Measurements from ENCODE around the gene ACAP3.
"Not testable (repeated sequence)": the region's sequence is repeated elsewhere in the genome, so short reads cannot be mapped to it uniquely, and the experiment has no call there.

ACAP3 gene

DNA sequence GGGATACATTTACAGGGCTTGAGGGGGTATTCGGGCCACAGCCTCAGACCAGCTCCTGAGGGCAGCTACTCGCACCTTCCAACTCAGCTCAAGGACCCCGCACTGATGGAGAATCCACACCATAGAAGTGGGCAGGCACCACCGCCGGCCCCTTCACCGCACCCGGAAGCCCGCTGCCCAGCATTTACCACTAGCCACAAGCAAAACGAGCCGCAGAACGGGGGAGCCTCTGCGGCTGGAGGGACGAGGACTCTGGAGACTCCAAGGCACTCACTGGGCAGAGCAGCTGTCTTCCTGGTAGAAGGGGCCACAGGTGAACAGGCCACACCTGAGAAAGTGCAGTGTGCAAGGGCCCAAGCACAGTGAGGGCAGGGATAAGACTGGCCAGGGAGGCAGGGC, 39.4 kb downstream of the ACAP3 start:
- in situ Hi-C loops (cut with MboI; ENCODE audit: low sequenced_read_pairs), result no loop called here

DNA sequence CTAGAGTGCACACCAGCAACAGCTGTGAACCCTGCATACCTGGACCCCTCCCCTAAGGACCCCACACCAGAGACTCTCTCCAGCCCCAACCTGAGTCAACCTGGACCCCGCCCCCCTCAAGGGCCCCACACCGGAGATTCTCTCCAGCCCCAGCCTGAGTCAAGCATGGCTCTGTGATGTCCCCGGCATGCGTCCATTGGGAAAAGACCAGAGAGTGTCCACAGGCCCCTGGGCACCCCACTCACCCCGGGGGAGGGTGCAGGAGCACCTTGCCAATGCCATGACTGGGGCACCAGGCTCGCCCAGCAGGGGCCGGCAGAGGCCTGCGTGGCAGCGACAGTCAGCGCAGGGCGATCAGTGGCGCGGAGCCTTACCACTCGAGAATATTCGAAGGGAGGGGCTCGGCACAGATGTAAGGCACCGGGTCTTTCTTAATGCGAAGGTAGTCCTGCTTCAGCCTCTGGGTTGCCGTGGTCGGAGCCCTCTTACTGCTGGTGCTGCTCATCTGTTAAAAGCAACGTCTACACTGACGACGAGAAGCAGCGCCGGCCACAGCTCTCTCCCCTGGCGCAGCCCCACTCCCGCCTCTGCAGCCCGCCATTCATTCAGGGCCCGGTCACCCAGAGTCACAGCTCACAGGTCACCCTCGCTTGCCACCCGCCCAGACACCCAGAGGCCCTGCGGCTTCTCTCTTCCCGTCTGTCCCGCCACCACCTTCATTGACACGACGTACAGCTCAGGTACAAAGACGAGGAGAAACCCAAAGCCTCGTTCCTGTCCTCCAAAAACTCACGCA, 40.0 kb downstream of the ACAP3 start:
- in situ Hi-C loops (cut with MboI; ENCODE audit: low sequenced_read_pairs), result no loop called here

DNA sequence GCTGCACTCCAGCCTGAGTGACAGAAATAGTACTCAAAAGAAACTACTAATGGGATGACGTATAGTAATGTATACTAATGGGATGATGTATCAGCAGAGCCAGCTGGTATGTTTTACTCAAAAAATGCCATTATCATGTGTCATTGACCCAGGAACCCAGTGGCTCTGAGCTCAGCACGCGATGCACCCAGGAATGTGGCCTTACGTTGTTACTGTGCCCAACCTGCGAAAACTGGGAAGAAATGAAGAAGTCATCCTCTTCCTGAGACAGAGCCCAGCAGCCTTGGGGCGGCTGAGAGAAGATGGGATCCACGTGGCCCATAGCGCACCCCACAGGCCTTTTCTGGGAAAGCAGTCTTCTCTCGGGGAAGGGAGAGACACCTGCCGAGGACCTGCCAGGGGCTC, 42.9 kb downstream of the ACAP3 start:
- in situ Hi-C loops (cut with MboI; ENCODE audit: low sequenced_read_pairs), result no loop called here

DNA sequence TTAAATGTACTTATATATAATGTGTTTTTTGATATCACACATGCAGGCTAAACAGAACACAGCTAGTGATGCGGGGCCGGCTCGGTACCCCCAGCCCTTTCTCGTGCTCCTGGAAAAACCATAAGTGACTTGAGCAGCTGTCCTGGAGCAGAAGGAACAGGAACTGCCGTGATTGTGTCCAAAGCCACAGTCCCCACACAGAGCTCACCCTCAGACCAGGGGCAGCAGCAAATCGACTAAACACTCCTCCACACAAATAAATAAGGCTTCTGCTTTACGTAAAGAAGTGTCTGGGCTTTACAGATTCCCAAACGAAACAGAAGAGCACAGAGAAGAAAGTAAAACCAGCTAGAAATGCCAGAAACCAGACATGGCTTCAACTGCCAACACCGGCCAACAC, 43.7 kb downstream of the ACAP3 start:
- in situ Hi-C loops (cut with MboI; ENCODE audit: low sequenced_read_pairs), result no loop called here

DNA sequence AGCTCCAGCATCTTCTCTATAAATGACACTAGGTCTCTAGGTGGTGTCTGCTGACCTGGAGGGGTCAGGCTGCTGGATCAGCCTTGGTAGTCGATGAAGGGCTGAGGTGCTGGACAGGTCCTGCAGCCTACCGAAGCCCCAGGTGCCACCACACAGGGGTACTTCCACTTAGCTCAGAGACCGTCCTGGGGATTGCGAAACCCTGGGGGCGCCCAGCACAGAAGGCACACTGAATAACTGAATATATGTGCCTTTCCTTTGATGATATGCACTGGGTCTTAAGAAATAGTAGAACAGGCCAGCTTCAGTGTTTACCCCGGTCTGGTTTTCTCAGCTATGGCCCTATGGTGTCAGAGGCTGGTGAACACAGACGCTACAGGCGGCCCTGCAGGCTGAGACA, 45.0 kb downstream of the ACAP3 start:
- in situ Hi-C loops (cut with MboI; ENCODE audit: low sequenced_read_pairs), result no loop called here

DNA sequence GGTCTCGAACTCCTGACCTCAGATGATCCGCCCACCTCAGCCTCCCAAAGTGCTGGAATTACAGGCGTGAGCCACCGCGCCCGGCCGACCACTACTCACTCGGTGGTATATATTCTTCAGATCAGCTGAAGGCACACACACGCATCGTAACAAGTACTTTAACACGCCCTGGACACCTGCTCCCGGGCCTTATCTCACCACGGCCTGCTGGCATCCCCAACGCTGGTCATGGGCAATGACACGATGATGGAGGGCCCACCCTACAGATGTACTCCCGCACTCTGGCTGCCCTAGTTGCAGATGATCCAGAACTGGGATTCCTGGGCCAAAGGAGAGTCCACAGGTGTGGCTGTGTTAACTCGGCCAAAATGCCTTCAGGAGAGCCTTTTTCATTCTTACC, 45.7 kb downstream of the ACAP3 start:
- in situ Hi-C loops (cut with MboI; ENCODE audit: low sequenced_read_pairs), result no loop called here

DNA sequence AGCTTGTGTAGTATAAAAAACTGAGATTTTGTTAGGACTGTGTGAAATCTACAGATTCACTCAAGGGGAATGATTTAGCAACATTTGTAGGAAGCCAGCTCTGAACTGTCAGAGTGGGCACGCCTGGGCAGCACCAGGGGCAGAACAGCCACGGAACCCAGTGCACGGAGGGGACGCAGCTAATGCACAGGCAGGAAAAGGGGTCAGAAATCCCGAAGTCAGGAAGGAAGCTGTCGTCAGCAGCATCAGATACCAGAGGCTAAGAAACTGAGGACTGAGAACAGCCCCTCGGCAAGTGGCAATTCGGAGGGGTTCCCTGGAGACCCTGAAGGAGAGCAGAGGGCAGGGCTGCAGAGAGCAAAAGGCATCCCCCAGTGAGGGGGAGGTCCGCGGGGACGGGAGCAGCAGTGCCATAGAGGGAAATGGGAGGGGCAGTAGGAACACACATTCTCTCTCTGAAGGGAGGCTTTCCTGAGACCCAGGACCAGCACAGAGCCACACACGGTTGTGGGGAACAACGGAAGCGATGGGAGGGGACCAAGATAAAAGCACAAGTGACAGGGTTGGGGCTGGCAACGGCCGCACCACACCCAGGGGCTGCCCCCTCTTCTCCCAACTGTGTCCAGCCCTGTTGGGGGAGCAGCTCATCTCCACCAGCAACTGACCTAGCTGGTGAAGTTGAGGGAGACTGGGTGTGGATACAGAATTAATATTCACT, 46.7 kb downstream of the ACAP3 start:
- in situ Hi-C loops (cut with MboI; ENCODE audit: low sequenced_read_pairs), result no loop called here

DNA sequence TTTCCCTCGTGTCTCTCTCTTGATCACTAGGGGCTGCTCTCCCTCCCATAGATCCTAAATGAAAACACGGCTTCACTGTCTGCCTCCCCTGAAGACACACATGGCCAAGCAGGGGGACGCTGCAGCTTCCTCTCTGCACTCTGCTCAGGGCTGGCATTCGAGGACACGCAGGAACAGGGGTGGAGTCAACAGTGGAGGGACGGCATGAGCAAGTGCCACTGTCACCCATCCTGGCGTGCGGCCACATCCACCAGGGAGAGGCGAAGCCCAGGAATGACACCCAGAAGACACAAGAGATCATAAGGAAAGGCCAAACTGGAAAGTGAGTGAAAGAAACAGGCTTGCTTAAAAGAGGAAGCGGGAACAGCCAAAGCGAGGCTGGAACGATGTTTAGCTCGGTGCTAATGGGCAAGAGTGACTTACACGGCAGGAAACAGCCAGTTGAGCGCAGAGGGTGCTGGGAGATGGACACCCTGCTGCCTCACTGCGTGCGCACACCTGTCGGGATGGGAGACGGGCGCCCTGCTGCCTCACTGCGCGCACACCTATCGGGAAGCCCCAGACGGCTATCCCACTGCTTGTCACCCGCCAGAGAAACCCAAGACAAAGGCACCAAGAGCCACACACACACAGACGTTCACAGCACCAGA, 47.7 kb downstream of the ACAP3 start:
- in situ Hi-C loops (cut with MboI; ENCODE audit: low sequenced_read_pairs), result no loop called here

DNA sequence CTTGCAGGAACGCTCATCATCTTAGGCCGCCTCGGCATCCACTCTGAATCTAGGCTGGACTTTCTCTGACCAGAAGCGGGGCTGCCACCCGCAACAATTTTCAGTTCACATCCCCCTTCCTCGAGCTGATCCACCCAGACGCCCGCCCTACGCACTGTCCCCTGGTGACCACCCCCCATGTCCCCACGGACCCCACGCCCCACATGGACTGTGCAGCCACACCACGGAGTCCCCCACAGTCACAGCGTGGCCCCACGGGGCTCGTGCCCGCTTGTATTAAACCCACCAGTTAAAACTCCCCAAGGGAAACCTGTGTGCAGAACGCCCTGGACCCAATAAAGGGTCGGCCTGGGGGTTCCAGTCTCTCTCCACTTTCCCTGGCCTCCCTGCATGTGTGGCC, 48.2 kb downstream of the ACAP3 start:
- in situ Hi-C loops (cut with MboI; ENCODE audit: low sequenced_read_pairs), result no loop called here

DNA sequence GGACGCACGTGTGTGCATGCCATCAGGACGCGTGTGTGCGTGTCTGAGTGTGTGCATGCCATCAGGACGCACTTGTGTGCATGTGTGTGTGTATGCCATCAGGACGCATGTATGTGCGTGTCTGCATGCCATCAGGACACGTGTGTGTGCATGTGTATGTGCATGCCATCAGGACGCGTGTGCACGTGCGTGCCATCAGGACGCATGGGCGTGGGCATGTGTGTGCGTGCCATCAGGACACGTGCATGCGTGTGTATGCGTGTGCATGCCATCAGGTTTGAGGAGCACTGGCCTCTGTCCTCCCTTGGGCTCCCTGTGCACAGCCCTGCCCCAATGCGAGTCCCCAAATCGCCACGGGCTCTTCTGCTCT, 48.6 kb downstream of the ACAP3 start:
- in situ Hi-C loops (cut with MboI; ENCODE audit: low sequenced_read_pairs), result no loop called here

DNA sequence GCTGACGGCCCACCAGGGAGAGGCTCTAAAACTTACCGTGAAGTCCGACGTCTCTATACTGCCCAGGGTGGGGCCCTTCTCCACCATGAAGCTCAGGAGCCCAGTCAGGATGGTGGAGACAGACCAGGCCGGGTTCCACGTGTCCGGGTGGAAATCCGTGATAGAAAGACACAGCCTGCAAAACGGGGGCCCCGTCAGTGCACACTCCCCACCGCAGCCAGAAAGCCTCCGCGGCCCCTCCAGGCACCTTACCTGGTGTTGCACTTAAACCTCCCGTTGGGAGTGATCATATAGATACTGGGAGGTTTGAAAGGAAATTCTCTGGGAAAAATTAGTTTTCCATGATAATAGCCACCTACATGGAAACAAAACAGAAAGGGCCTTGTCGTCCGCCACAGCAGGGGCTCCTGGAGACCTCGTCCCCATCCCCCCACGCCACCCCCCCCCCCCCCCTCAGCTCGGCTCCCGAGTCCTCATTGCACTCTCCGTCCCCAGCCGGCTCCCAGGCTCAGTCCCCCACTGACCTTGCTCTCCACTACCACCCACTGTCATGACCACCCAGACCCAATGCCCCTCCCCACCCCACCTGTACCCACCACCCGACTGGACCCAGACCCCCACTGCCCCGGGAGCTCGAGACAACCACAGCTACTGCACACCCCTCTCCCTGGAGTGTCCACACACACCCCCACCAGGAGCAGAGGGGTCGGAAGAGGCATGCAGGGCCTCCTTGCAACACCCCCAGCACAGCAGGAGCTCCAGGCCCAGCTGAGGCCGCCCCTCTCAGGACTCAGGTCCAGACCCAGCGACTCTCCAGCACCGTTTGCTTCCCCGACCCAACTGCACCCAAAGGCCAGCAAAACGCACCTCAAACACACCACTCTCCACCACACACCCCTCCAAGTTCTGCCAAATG, 50.5 kb downstream of the ACAP3 start:
- in situ Hi-C loops (cut with MboI; ENCODE audit: low sequenced_read_pairs), result no loop called here

DNA sequence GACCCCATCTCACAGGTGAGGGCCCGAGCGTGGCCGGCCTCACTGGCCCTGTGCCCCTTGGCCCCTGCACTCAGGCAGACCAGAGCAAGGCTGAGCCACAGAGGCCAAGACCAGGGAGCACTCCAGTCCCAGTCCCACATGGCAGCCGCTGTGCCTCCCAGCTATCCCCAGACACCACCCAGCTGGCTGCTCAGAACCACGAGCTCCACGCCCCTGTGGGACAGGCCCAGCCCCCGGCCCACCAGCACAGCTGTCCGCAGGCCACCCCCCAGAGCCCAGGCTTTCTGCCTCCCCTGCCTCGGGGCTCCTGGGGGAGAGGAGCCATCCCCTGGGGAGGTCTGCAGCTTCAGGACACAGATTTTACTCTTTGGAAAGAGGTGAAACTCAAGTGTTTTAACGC, 52.1 kb downstream of the ACAP3 start:
- in situ Hi-C loops (cut with MboI; ENCODE audit: low sequenced_read_pairs), result no loop called here

DNA sequence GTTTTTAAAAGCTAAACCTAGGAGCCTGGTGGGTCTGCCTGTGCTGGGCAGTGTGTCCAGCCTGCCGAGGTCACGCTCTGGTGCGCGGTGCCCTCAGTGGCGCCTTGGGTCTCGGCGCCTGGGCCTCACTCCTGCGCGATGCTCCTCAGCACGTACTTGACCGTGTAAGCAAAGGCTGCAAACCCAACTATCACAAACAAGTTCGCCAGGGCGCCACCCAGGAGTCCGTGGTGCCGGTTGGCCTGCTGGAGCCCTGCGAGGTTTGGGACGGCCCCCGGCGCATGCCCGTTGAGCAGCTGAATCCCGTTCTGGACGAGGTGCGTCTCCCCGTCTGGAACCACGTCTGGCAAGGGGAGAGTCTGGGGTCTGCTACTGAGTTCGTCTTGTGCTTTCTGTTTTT, 52.7 kb downstream of the ACAP3 start:
- in situ Hi-C loops (cut with MboI; ENCODE audit: low sequenced_read_pairs), result no loop called here

DNA sequence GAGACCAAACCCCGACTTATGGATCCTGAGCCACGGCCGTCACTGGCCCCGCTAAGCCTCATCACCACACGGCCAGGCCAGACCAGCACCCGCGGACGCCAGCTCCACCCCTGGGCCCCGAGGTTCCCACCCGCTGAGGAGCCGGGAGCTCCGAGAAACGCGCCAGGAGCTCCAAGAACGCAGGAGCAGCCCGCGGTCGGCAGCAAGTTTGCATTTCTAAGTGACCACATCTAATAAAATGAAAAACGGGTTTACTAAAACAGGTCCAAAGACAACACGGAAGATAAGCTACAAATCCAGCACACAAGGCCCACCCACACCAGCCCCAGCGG, 53.1 kb downstream of the ACAP3 start:
- in situ Hi-C loops (cut with MboI; ENCODE audit: low sequenced_read_pairs), result no loop called here

DNA sequence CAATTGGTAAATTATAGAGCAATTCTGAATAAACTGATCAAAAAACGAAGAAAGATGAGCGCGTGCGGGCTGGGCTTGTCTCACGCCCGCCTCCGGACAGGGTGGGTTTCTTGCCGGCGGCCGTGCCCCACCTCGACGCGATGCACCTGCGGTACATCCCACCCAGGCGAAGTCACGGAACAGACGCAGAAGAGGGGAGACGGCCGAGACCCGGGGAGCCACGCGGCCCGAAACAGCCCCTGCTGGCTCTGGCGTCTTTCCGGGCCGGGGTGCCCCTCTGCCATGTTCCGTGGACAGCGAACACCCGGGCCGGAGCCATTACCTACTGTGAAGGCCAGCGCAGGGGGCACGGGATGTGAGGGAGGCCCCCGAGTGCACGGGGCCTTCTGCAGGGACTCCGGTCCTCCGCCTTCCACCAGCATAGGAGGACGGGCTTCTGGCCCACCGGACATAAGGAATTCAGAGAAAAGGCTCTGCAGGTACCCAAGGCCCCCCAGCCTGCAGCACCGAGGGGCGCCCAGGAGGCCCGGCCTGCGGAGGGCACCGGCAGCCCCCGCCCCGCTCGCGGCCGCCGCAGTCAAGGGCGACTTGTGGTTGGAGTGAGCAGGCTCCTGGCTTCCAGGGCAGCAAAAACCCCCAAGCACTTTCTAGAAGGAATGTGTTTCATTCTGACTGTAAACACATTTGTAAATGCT, 53.6 kb downstream of the ACAP3 start:
- in situ Hi-C loops (cut with MboI; ENCODE audit: low sequenced_read_pairs), result no loop called here

DNA sequence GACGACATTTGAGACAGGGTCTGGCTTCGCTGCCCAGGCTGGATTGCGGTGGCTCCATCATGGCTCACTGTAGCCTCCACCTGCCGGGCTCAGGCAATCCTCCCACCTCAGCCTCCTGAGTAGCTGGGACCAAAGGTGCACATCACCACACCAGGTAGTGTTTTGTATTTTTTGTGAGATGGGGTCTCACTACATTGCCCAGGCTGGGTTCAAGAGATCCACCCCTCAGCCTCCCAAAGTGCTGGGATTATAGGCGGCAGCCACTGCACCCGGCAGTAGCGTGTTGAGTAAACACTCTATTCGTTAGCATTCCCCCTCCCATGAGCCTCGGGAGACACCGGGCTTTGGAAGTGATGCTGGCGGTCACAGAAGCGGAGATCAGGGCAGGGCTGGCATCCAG, 54.4 kb downstream of the ACAP3 start:
- in situ Hi-C loops (cut with MboI; ENCODE audit: low sequenced_read_pairs), result no loop called here

DNA sequence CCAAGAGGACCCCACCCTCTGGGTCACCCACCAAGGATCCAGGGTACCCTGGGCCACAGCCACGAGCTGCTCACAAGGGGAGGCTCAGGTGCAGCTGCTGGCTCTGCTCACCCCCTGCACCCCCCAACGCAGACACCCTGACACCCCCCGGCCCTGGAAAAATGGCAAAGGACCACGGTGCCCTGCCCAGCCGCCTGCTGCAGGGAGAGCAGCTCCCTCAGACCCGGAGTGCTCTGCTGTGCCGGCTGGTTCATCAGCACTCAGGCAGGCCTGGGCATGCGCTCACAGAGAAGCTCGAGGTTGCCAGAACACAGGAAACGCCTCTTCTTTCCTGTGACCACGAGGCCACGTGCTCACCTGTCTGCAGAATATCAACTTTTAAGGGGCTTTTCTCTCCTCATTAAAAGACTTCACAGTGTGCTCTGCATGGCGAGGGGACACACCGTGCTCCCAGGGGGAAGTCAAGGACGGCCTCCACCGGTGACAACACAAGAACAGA, 56.9 kb downstream of the ACAP3 start:
- in situ Hi-C loops (cut with MboI; ENCODE audit: low sequenced_read_pairs), result no loop called here

DNA sequence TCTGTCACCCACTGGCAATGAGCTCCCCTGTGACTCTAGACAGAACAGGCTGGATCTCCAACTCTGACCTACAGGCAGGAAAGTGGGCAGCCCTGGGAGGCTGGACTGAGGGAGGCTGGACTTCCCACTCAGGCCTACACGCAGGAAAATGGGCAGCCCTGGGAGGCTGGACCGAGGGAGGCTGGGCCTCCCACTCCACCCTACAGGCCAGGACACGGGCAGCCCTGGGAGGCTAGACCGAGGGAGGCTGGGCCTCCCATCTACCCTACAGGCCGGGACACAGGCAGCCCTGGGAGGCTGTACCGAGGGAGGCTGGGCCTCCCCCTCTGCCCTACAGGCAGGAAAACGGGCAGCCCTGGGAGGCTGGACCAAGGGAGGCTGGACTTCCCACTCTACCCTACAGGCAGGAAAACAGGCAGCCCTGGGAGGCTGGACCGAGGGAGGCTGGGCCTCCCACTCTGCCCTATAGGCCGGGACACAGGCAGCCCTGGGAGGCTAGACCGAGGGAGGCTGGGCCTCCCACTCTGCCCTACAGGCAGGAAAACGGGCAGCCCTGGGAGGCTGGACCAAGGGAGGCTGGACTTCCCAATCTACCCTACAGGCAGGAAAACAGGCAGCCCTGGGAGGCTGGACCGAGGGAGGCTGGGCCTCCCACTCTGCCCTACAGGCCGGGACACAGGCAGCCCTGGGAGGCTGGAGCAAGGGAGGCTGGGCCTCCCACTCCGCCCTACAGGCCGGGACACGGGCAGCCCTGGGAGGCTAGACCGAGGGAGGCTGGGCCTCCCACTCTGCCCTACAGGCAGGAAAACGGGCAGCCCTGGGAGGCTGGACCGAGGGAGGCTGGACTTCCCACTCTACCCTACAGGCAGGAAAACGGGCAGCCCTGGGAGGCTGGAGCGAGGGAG, 59.5 kb downstream of the ACAP3 start:
- in situ Hi-C loops (cut with MboI; ENCODE audit: low sequenced_read_pairs), result not testable (repeated sequence)

DNA sequence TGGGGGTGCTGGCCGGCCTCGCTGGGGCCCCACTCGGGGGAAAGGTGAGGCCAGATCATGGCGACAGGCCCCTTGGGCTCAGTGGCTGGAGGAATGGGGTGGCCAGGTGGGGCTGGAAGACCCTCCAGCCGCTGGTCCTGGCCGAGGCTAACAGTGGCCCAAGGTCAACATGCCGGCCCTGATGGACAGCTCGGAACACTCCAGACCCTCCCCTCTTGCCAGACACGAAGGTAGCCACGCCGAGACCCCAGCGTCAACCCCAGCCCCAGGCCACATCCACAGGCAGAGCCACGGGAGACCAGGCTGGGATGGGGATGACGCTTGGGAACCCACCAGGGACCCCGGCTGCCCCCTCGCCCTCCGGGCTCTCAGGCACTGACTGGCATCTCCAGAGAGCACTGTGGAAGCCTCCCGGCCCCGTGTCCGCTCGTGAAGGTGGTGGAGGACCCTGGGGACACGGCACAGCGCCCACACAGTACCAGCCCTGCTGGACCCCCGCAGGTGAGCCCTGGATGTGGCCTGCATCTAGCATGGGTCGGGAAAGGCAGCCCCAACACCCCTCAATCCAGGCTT, 60.3 kb downstream of the ACAP3 start:
- in situ Hi-C loops (cut with MboI; ENCODE audit: low sequenced_read_pairs), result no loop called here
